Peyer's patch (tissue), 4 donors: Measurements from ENCODE around the gene ABTB1.

Experiments used
- CTCF ChIP-seq, 6 experiments: fragments of 450-650 bp in 4 of 6; fragments of 200-600 bp in 2 of 6; sonication (generic) in 1 of 6; IDR thresholded peaks; one replicate each; pipeline ENCODE4 v1.5.1; 2017 to 2019; ENCODE audit warnings: antibody characterized with exemption in 6 of 6, mild to moderate bottlenecking in 3 of 6, moderate library complexity in 1 of 6
- POLR2A ChIP-seq, 2 donors: fragments of 450-650 bp; IDR thresholded peaks; one replicate each; pipeline ENCODE4 v1.5.1; 2017; ENCODE audit warnings: antibody characterized with exemption in 2 of 2, mild to moderate bottlenecking in 2 of 2, moderate library complexity in 2 of 2

GRCh38 chr3:127634653-127635052, 38.1 kb upstream of the ABTB1 start:
- TF ChIP-seq CTCF (IDR thresholded peaks at IDR 0.05) (no peak), POLR2A (IDR thresholded peaks at IDR 0.05) (no peak)
